Sigmoid colon (tissue), 4 donors: Measurements from ENCODE around the gene SLC6A5.

ENCODE experiments used
- CTCF ChIP-seq, 4 experiments: fragments of 450-650 bp in 3 of 4; fragments of 200-600 bp in 1 of 4; IDR thresholded peaks; one replicate each; pipeline ENCODE4 v1.5.1; 2016 to 2019; ENCODE audit warnings: antibody characterized with exemption in 4 of 4, mild to moderate bottlenecking in 3 of 4, moderate library complexity in 2 of 4
- EP300 ChIP-seq, 4 donors: sonication (generic); formaldehyde crosslinking; IDR thresholded peaks; one replicate each; pipeline ENCODE4 v1.6.1; 2017; ENCODE audit warnings: antibody characterized with exemption in 4 of 4
- POLR2A ChIP-seq, 2 donors: fragments of 450-650 bp; IDR thresholded peaks; one replicate each; pipeline ENCODE4 v1.6.1; 2016; ENCODE audit warnings: antibody characterized with exemption in 2 of 2, mild to moderate bottlenecking in 2 of 2, moderate library complexity in 2 of 2
- POLR2AphosphoS5 ChIP-seq, 4 donors: sonication (generic); formaldehyde crosslinking; IDR thresholded peaks; one replicate each; pipeline ENCODE4 v1.6.1; 2017; ENCODE audit warnings: antibody characterized with exemption in 4 of 4

DNA sequence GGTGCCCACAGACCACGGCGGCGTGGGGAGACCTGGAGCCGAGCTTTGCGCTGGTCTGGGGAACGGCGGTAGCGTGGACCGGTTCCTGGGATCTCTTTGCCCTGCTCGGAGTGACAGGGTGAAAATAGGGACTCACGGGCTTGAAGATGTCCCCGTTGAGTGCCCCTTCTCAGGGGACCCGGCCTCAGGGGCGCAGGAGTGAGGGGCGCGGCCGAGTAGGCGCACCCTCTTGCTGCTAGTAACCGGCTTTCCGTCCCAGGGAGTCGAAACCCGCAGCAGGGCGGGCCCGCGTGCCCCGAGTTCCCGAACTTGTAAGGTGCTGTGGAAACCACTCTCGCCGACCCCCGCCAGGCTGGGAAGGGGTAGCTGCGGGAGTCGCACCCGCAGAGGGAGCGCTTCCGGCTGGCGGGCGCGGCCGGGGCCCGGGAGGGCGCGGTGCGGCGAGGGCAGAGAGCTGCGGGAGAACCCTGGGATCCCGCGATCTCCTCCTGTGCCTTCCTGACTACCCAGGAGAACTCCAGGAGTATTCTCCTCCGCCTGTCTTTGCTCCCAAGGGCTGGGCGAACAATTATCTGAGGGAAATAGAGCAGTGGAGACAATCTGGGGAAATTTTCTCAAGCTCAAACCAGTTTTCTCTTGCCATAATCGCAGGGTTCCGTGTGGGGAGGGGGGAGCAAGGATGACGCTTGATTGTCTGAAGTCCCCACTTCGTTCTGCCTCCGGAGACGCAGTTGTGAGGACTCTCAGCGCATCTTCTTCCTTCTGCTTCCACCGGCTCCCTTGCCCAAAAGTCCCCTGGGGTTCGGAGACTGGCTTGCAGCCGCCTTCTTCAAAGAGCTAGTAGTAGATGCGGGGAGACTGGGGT is 70.6 kb downstream of the SLC6A5 start:
- TF ChIP-seq CTCF (IDR thresholded peaks at IDR 0.05), result no peak
- TF ChIP-seq POLR2AphosphoS5 (IDR thresholded peaks at IDR 0.05), result no peak
- no peak for TF ChIP-seq POLR2A (IDR thresholded peaks at IDR 0.05)
- TF ChIP-seq EP300 (IDR thresholded peaks at IDR 0.05), result no peak
